Naive thymus-derived CD4-positive, alpha-beta T cell (primary cell): Measurements from ENCODE around the gene ACADL. TPM values are rescaled to one million over a fixed set of nuclear protein-coding genes. Genes with fewer than 3 reads are reported as not detected.

Source experiments
- ATAC-seq: fragments of 150-1000 bp; cut with Tn5 transposase; 2 replicates; pipeline ENCODE4 v1.10.0; 2021; ENCODE audit warnings: mild to moderate bottlenecking, moderate library complexity
- CTCF ChIA-PET: fragments of 350-600 bp; sonication (Branson Sonifier 250); formaldehyde crosslinking; loops from one replicate; lab custom pipeline; 2021; ENCODE audit warnings: antibody characterized with exemption; lab: Charles Lee
- POLR2A ChIA-PET: fragments of 350-600 bp; sonication (Branson Sonifier 250); formaldehyde crosslinking; loops from one replicate; lab custom pipeline; 2021; ENCODE audit warnings: antibody characterized with exemption, inconsistent platforms; lab: Charles Lee
- DNase-seq, 9 donors: peaks; one replicate each; pipeline versions ENCODE4 v3.0.0 to v3.0.0-alpha.2; 2020 to 2022; ENCODE audit warnings: mixed read lengths in 1 of 9
- H3K27ac ChIP-seq: one replicate; pipeline ENCODE4 v1.7.0; 2013; ENCODE audit warnings: mild to moderate bottlenecking, low read depth, low read length, moderate library complexity
- H3K27me3 ChIP-seq, 2 donors: one replicate each; pipeline ENCODE4 v1.7.0; 2013; ENCODE audit warnings: low read length in 2 of 2, mild to moderate bottlenecking in 2 of 2, moderate library complexity in 2 of 2; ENCODE audit not compliant: control insufficient read depth in 2 of 2, insufficient read depth in 2 of 2
- H3K36me3 ChIP-seq, 3 experiments: 1 replicate in 2 of 3; 2 replicates in 1 of 3; pipeline ENCODE4 v1.7.0; 2013; ENCODE audit warnings: low read length in 3 of 3, mild to moderate bottlenecking in 3 of 3, moderate library complexity in 1 of 3; ENCODE audit not compliant: insufficient read depth in 3 of 3, control insufficient read depth in 2 of 3
- H3K4me1 ChIP-seq, 2 donors: one replicate each; pipeline ENCODE4 v1.7.0; 2013; ENCODE audit warnings: low read length in 2 of 2, mild to moderate bottlenecking in 2 of 2, moderate library complexity in 1 of 2; ENCODE audit not compliant: control insufficient read depth in 2 of 2, insufficient read depth in 2 of 2
- H3K4me3 ChIP-seq: 2 replicates; pipeline ENCODE4 v1.7.0; 2013; ENCODE audit warnings: mild to moderate bottlenecking, low read length
- H3K9me3 ChIP-seq, 3 experiments: 1 replicate in 2 of 3; 2 replicates in 1 of 3; pipeline ENCODE4 v1.7.0; 2013; ENCODE audit warnings: low read length in 3 of 3; ENCODE audit not compliant: control insufficient read depth in 2 of 3
- H3K27ac Mint-ChIP-seq, 9 donors: one replicate each; pipeline ENCODE4 v1.8.0; 2020 to 2022; ENCODE audit warnings: mixed read lengths in 9 of 9, mild to moderate bottlenecking in 8 of 9, moderate library complexity in 5 of 9, inconsistent platforms in 2 of 9
- H3K27me3 Mint-ChIP-seq, 5 donors: one replicate each; pipeline ENCODE4 v1.8.0; 2021 to 2022; ENCODE audit warnings: mixed read lengths in 5 of 5, mild to moderate bottlenecking in 1 of 5
- H3K36me3 Mint-ChIP-seq, 5 donors: one replicate each; pipeline ENCODE4 v1.8.0; 2020 to 2022; ENCODE audit warnings: mixed read lengths in 5 of 5, mild to moderate bottlenecking in 3 of 5, inconsistent platforms in 1 of 5
- H3K4me1 Mint-ChIP-seq, 7 donors: one replicate each; pipeline ENCODE4 v1.8.0; 2020 to 2022; ENCODE audit warnings: mixed read lengths in 7 of 7, mild to moderate bottlenecking in 3 of 7, inconsistent platforms in 1 of 7
- H3K4me3 Mint-ChIP-seq, 10 donors: one replicate each; pipeline ENCODE4 v1.8.0; 2020 to 2022; ENCODE audit warnings: mild to moderate bottlenecking in 10 of 10, mixed read lengths in 10 of 10, moderate library complexity in 6 of 10, inconsistent platforms in 2 of 10
- H3K9me3 Mint-ChIP-seq, 11 donors: one replicate each; pipeline ENCODE4 v1.8.0; 2020 to 2022; ENCODE audit warnings: mixed read lengths in 11 of 11, mild to moderate bottlenecking in 4 of 11, inconsistent platforms in 1 of 11, moderate library complexity in 1 of 11
- intact Hi-C, 2 donors: fragments of 100-400 bp; cut with micrococcal nuclease; formaldehyde crosslinking; loops; one replicate each; pipeline ENCODE4 v1.15.1; 2023
- polyA plus RNA-seq, 2 donors: library from polyadenylated mRNA; unstranded; fragments of 300-500 nt; fragmentation: Illumina TruSeq; gene quantifications; one replicate each; pipeline ENCODE4 v1.2.3, GENCODE V29; 2021
- total RNA-seq, 6 experiments: library from RNA in 5 of 6; stranded (reverse) in 5 of 6; gene quantifications; 1 replicate in 5 of 6; 2 replicates in 1 of 6; pipeline ENCODE4 v1.2.3 and lab custom pipeline; 2021 to 2026

Gene ACADL
- total and polyA plus RNA-seq, 7 experiments from 2014 or later, result not detected

DNA sequence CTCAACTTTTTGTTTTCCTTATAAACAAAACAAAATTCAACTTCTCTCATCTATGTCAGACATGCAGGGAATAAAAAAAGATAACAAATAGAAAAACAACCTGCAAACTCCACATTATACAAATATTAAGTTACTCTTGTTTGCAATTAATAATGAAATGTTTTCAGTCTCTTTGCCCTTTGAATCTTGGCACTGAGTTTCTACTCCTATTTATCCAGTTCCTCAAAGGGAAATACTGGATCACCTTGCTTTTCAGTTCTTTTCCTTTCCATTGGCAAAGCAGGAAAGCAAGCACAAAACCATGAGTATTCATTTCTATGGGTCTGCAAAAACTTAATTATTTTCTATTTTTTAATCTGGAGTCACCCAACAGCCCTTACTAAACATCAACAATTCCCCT lies 77.6 kb downstream of the ACADL start:
- intact Hi-C loops, result no loop called here
- ChIA-PET POLR2A (no interaction called here), CTCF (no interaction called here)
- H3K4me1 Mint-ChIP-seq, result peaks cover 0 to 6% (median 3%) of the 10 kb centered on the region in 7 donors
- no peaks in the 10 kb centered on the region for H3K27me3 Mint-ChIP-seq
- no peak for ATAC-seq
- H3K4me3 ChIP-seq, result no peak overlapping the region
- peaks cover 11 to 65% (median 60%) of the 10 kb centered on the region in 5 donors for H3K36me3 Mint-ChIP-seq
- H3K9me3 Mint-ChIP-seq, result peaks cover 3 to 39% (median 10%) of the 10 kb centered on the region in 11 donors
- H3K27ac ChIP-seq, result no peak overlapping the region
- H3K9me3 ChIP-seq, result peaks cover 0 to 5% (median 0%) of the 10 kb centered on the region in 3 experiments
- H3K36me3 ChIP-seq, result peaks cover 0 to 11% (median 0%) of the 10 kb centered on the region in 3 experiments
- no peak overlapping the region for H3K4me3 Mint-ChIP-seq
- no peaks in the 10 kb centered on the region for H3K4me1 ChIP-seq
- H3K27ac Mint-ChIP-seq, result no peak overlapping the region
- no peak for DNase-seq
- no peaks in the 10 kb centered on the region for H3K27me3 ChIP-seq

Other genes starting within 250 kb of the ACADL start
- gene RPE, start 222.8 kb downstream of the ACADL start, total RNA-seq, result 10 to 100 TPM; 15.9 to 47.3 (median 40.8) TPM
- gene RPE, start 222.8 kb downstream of the ACADL start, polyA plus RNA-seq, result 10 to 100 TPM; 21.1 to 23.7 TPM
- 10 to 100 TPM in 3 of 5 experiments, 1 to 10 TPM in 2; 6.3 to 23.3 (median 13.3) TPM for gene KANSL1L, start 54.0 kb downstream of the ACADL start, total RNA-seq
- gene KANSL1L, start 54.0 kb downstream of the ACADL start, polyA plus RNA-seq, result 1 to 10 TPM; 1.5 to 1.6 TPM
- gene MYL1, start 89.7 kb upstream of the ACADL start, total RNA-seq, result not detected
- gene MYL1, start 89.7 kb upstream of the ACADL start, polyA plus RNA-seq, result not detected